Measurements from ENCODE around the gene TET1.

DNA sequence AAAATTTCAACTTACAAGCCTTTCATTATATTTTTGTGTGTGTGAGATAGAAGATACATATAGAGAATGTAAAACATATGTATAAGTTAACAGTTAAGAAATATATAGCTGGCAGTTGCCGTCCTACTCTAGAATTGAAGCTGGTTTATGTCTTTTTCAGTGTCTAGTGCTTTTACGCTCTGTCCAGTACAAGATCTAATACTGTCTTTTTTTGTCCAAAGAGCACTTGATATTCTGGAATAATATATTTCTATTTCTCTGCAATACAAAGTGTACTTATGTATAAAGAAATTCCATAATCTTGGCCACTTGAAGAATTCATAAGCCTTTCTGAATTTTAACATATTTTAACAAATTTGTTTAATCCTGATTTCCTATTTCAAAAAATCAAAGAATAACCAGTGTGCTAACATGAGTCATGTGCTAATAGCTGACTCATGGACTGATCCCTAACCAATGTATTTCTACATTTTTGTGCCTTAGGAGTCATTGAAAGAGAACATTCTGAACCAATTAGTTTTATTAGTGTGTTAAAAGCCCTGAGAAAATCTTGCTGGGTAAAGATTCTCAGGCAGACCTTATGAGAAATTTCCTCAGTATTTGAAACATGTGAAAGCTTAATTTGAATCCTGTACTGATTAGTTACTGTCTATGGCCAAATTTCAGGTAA is 87.7 kb downstream of the TET1 start:
- TF ChIP-seq, protein P1, sequence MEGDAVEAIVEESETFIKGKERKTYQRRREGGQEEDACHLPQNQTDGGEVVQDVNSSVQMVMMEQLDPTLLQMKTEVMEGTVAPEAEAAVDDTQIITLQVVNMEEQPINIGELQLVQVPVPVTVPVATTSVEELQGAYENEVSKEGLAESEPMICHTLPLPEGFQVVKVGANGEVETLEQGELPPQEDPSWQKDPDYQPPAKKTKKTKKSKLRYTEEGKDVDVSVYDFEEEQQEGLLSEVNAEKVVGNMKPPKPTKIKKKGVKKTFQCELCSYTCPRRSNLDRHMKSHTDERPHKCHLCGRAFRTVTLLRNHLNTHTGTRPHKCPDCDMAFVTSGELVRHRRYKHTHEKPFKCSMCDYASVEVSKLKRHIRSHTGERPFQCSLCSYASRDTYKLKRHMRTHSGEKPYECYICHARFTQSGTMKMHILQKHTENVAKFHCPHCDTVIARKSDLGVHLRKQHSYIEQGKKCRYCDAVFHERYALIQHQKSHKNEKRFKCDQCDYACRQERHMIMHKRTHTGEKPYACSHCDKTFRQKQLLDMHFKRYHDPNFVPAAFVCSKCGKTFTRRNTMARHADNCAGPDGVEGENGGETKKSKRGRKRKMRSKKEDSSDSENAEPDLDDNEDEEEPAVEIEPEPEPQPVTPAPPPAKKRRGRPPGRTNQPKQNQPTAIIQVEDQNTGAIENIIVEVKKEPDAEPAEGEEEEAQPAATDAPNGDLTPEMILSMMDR (conservative IDR thresholded peaks at IDR 0.05), result no peak
- TF ChIP-seq EZH2 (IDR thresholded peaks at IDR 0.05; ENCODE audit: low read depth), result no peak

Data from PC-9 (cell line).